Hepatocyte (in vitro differentiated cells): ENCODE measurements around the gene COPS3. TPM values are rescaled to one million over a fixed set of nuclear protein-coding genes. Genes with fewer than 3 reads are reported as not detected.

Experiments used
- DNase-seq: peaks from one replicate; pipeline ENCODE4 v3.0.0-alpha.2; 2016; ENCODE audit warnings: low spot score
- H2AFZ ChIP-seq: fragments of 200-600 bp; sonication (generic); 2 replicates; pipeline ENCODE4 v1.6.0; 2016; ENCODE audit warnings: antibody characterized with exemption, mild to moderate bottlenecking
- H3K27ac ChIP-seq: fragments of 200-600 bp; sonication (generic); 2 replicates; pipeline ENCODE4 v1.5.1; 2016; ENCODE audit warnings: mild to moderate bottlenecking
- H3K27me3 ChIP-seq: fragments of 200-600 bp; sonication (generic); 2 replicates; pipeline ENCODE4 v1.6.1; 2016
- H3K36me3 ChIP-seq: fragments of 200-600 bp; sonication (generic); replicated peaks from 2 replicates; pipeline ENCODE4 v1.5.1; 2016; ENCODE audit warnings: low read depth; ENCODE audit not compliant: insufficient read depth
- H3K4me1 ChIP-seq: fragments of 200-600 bp; sonication (generic); 2 replicates; pipeline ENCODE4 v1.5.1; 2016; ENCODE audit warnings: mild to moderate bottlenecking, moderate library complexity; ENCODE audit not compliant: insufficient read depth
- H3K4me2 ChIP-seq: fragments of 200-600 bp; sonication (generic); 2 replicates; pipeline ENCODE4 v1.6.0; 2016
- H3K4me3 ChIP-seq: fragments of 200-600 bp; sonication (generic); 2 replicates; pipeline ENCODE4 v1.5.1; 2016; ENCODE audit warnings: mild to moderate bottlenecking
- H3K79me2 ChIP-seq: fragments of 200-600 bp; sonication (generic); 2 replicates; pipeline ENCODE4 v1.6.0; 2017; ENCODE audit warnings: mild to moderate bottlenecking
- H3K9me2 ChIP-seq: fragments of 200-600 bp; sonication (generic); replicated peaks from 2 replicates; pipeline ENCODE4 v1.6.0; 2017; ENCODE audit warnings: mild to moderate bottlenecking; ENCODE audit not compliant: insufficient read depth
- H3K9me3 ChIP-seq: fragments of 200-600 bp; sonication (generic); 2 replicates; pipeline ENCODE4 v1.5.1; 2016; ENCODE audit warnings: low read depth, mild to moderate bottlenecking
- H4K20me1 ChIP-seq: fragments of 200-600 bp; sonication (generic); 2 replicates; pipeline ENCODE4 v1.6.0; 2016; ENCODE audit warnings: mild to moderate bottlenecking; ENCODE audit not compliant: insufficient read depth, poor library complexity, severe bottlenecking
- CTCF ChIP-seq: fragments of 200-600 bp; sonication (generic); IDR thresholded peaks from 2 replicates; pipeline ENCODE4 v1.5.1; 2016; ENCODE audit warnings: antibody characterized with exemption, mild to moderate bottlenecking; ENCODE audit not compliant: poor library complexity
- EZH2 ChIP-seq: fragments of 200-600 bp; sonication (generic); IDR thresholded peaks from 2 replicates; pipeline ENCODE4 v1.6.1; 2016; ENCODE audit warnings: antibody characterized with exemption, mild to moderate bottlenecking, borderline replicate concordance
- EZH2phosphoT487 ChIP-seq: fragments of 200-600 bp; sonication (generic); IDR thresholded peaks from one replicate; pipeline ENCODE4 v1.6.1; 2018; ENCODE audit warnings: antibody characterized with exemption, mild to moderate bottlenecking, low read depth, moderate library complexity; ENCODE audit not compliant: unreplicated experiment, severe bottlenecking
- WGBS: methylation state at CpG from one replicate; pipeline ENCODE4 v1.1.6; 2016; ENCODE audit warnings: low lambda C conversion rate; ENCODE audit errors: missing lambda C conversion rate; 5-methylcytosine and 5-hydroxymethylcytosine counted together
- polyA plus RNA-seq: library from polyadenylated mRNA; unstranded; fragments of >200 nt; fragmentation: Nextera tagmentation; extraction: Ambion mirVana; gene quantifications from 2 replicates; pipeline ENCODE4 v1.2.1, GENCODE V29; 2016
- total RNA-seq: library from RNA; depleted of rRNA; stranded (reverse); fragments of >200 nt; gene quantifications from 2 replicates; pipeline ENCODE4 v1.2.3, GENCODE V29; 2014

The COPS3 gene
- total and polyA plus RNA-seq, 2 experiments from 2014 or later, result 56.4 to 69.5 TPM

GRCh38 chr17:17309356-17309755 lies 28.3 kb upstream of the COPS3 start:
- no peaks in the 10 kb centered on the region for H3K4me1 ChIP-seq
- H3K36me3 ChIP-seq, result no peaks in the 10 kb centered on the region
- H3K9me3 ChIP-seq, result no peaks in the 10 kb centered on the region
- TF ChIP-seq CTCF (no peak), EZH2 (no peak), EZH2phosphoT487 (no peak)
- H3K4me2 ChIP-seq, result no peak overlapping the region
- no peak overlapping the region for H2AFZ ChIP-seq
- 88% methylated on average over 1 of the region's 1 CpG for WGBS
- DNase-seq, result no peak
- H3K27me3 ChIP-seq, result no peaks in the 10 kb centered on the region
- H3K4me3 ChIP-seq, result no peak overlapping the region
- no peaks in the 10 kb centered on the region for H3K79me2 ChIP-seq
- H4K20me1 ChIP-seq, result no peaks in the 10 kb centered on the region
- H3K9me2 ChIP-seq, result no peaks in the 10 kb centered on the region
- H3K27ac ChIP-seq, result no peak overlapping the region

GRCh38 chr17:17305281-17305801 lies 24.3 kb upstream of the COPS3 start:
- Histone ChIP-seq H2AFZ (no peak overlapping the region), H3K36me3 (no peaks in the 10 kb centered on the region), H3K79me2 (no peaks in the 10 kb centered on the region), H3K4me3 (no peak overlapping the region), H4K20me1 (no peaks in the 10 kb centered on the region), H3K4me2 (no peak overlapping the region), H3K27me3 (no peaks in the 10 kb centered on the region), H3K4me1 (peaks cover 3% of the 10 kb centered on the region), H3K9me3 (no peaks in the 10 kb centered on the region), H3K27ac (no peak overlapping the region), H3K9me2 (no peaks in the 10 kb centered on the region)
- TF ChIP-seq EZH2 (no peak), EZH2phosphoT487 (no peak), CTCF (no peak)
- 44% methylated on average over 6 of the region's 8 CpGs for WGBS
- no peak for DNase-seq

GRCh38 chr17:17304521-17304985 lies 23.5 kb upstream of the COPS3 start:
- H3K27ac ChIP-seq, result no peak overlapping the region
- H3K4me1 ChIP-seq, result peaks cover 5% of the 10 kb centered on the region
- H3K79me2 ChIP-seq, result no peaks in the 10 kb centered on the region
- no peaks in the 10 kb centered on the region for H3K9me3 ChIP-seq
- TF ChIP-seq CTCF (no peak), EZH2phosphoT487 (no peak), EZH2 (no peak)
- H3K4me3 ChIP-seq, result no peak overlapping the region
- H3K36me3 ChIP-seq, result no peaks in the 10 kb centered on the region
- no peaks in the 10 kb centered on the region for H4K20me1 ChIP-seq
- peak overlapping the region; percentile 92 for H3K4me2 ChIP-seq
- DNase-seq, result no peak
- H2AFZ ChIP-seq, result no peak overlapping the region
- 83% methylated on average over 2 of the region's 2 CpGs for WGBS
- no peaks in the 10 kb centered on the region for H3K27me3 ChIP-seq
- H3K9me2 ChIP-seq, result no peaks in the 10 kb centered on the region
